Chondrocyte (in vitro differentiated cells): ENCODE data around the gene BAIAP2. TPM values are rescaled to one million over a fixed set of nuclear protein-coding genes. Genes with fewer than 3 reads are reported as not detected.

ENCODE experiments used
- DNase-seq: peaks from one replicate; pipeline ENCODE4 v3.0.0; 2021; ENCODE audit warnings: mixed read lengths, low spot score
- H3K27ac Mint-ChIP-seq: one replicate; pipeline ENCODE4 v1.8.0; 2021; ENCODE audit warnings: mild to moderate bottlenecking, moderate library complexity, mixed read lengths; ENCODE audit not compliant: unreplicated experiment
- H3K27me3 Mint-ChIP-seq: 2 replicates; pipeline ENCODE4 v1.8.0; 2021; ENCODE audit warnings: low read depth, mixed read lengths
- H3K36me3 Mint-ChIP-seq: 2 replicates; pipeline ENCODE4 v1.8.0; 2021; ENCODE audit warnings: low read depth, mixed read lengths
- H3K4me1 Mint-ChIP-seq: 2 replicates; pipeline ENCODE4 v1.8.0; 2021; ENCODE audit warnings: low read depth, mild to moderate bottlenecking, mixed read lengths
- H3K4me3 Mint-ChIP-seq: one replicate; pipeline ENCODE4 v1.8.0; 2021; ENCODE audit warnings: mild to moderate bottlenecking, moderate library complexity, mixed read lengths; ENCODE audit not compliant: unreplicated experiment
- H3K9me3 Mint-ChIP-seq: 2 replicates; pipeline ENCODE4 v1.8.0; 2021; ENCODE audit warnings: low read depth, mixed read lengths
- total RNA-seq: library from RNA; stranded (reverse); gene quantifications from 3 replicates; pipeline ENCODE4 v1.2.1, GENCODE V29; 2021
- TF ChIP-seq, protein P1 (sequence below): fragments of 200-600 bp; sonication (generic); IDR thresholded peaks from 2 replicates; pipeline ENCODE4 v1.5.0; 2021; ENCODE audit warnings: antibody characterized with exemption, mild to moderate bottlenecking, moderate library complexity

Gene BAIAP2
- total RNA-seq, 1 donor from 2014 or later, result 29.5 TPM

DNA sequence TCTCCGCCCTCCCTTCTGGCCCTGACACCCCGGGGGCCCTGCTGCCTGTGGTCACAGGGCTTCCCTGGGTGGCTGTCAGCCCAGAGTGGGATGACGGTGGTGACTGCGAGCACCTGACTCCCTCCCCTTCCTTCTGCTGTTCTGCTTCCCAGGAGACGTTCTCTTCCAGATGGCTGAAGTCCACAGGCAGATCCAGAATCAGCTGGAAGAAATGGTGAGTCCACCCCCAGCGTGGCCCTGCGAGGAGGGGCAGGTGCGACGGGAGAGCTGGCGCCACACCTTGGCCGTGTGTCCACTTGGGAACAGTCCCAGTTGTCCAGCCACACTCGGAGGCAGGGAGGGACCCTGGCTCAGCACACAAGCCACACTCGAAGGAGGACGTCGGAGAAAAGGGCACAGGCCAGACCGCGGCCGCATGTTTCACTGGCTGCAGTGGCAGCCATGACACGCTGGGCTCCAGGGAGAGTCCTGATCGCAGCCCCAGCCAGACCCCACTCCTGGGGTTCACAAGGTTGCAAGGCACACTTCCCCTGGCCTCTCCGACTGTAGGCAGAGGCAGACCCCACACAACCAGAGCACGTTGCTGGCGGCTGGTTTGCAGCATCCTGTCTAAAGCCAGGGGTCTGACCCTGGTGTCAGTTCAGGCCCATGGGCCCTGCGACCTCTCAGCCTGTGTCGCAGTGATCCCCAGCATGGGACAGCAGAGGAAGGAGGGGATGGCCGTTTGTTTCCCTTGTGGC lies 49.9 kb downstream of the BAIAP2 start:
- no peak overlapping the region for H3K27ac Mint-ChIP-seq
- H3K36me3 Mint-ChIP-seq, result peaks cover 8% of the 10 kb centered on the region
- H3K4me1 Mint-ChIP-seq, result no peaks in the 10 kb centered on the region
- no peak for DNase-seq
- H3K9me3 Mint-ChIP-seq, result no peaks in the 10 kb centered on the region
- TF ChIP-seq, protein P1, sequence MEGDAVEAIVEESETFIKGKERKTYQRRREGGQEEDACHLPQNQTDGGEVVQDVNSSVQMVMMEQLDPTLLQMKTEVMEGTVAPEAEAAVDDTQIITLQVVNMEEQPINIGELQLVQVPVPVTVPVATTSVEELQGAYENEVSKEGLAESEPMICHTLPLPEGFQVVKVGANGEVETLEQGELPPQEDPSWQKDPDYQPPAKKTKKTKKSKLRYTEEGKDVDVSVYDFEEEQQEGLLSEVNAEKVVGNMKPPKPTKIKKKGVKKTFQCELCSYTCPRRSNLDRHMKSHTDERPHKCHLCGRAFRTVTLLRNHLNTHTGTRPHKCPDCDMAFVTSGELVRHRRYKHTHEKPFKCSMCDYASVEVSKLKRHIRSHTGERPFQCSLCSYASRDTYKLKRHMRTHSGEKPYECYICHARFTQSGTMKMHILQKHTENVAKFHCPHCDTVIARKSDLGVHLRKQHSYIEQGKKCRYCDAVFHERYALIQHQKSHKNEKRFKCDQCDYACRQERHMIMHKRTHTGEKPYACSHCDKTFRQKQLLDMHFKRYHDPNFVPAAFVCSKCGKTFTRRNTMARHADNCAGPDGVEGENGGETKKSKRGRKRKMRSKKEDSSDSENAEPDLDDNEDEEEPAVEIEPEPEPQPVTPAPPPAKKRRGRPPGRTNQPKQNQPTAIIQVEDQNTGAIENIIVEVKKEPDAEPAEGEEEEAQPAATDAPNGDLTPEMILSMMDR, result no peak
- no peaks in the 10 kb centered on the region for H3K27me3 Mint-ChIP-seq
- no peak overlapping the region for H3K4me3 Mint-ChIP-seq

DNA sequence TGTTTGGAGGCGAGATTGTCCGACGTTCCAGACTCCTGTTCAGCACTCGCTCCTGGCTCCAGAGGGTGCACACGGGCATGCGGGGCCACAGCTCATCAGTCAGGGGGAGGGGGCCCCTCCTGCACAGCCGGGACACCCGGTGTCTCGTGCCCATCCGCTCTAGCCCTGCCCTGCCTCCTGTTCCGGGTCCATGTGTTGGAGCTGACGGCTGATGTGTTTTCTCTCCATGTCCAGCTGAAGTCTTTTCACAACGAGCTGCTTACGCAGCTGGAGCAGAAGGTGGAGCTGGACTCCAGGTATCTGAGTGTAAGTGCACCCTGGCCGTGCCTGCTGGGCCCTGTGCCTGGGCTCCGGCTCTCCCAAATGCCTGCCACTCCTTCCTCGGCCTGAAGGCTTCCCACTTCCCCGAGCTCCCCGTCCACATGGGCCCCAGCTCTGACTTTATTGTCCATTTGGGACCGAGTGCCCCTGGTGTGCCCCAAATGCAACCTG lies 50.5 kb downstream of the BAIAP2 start:
- no peak overlapping the region for H3K4me3 Mint-ChIP-seq
- H3K9me3 Mint-ChIP-seq, result no peaks in the 10 kb centered on the region
- no peaks in the 10 kb centered on the region for H3K27me3 Mint-ChIP-seq
- H3K27ac Mint-ChIP-seq, result no peak overlapping the region
- H3K36me3 Mint-ChIP-seq, result peaks cover 8% of the 10 kb centered on the region
- TF ChIP-seq, protein P1, result no peak
- H3K4me1 Mint-ChIP-seq, result no peaks in the 10 kb centered on the region
- no peak for DNase-seq

DNA sequence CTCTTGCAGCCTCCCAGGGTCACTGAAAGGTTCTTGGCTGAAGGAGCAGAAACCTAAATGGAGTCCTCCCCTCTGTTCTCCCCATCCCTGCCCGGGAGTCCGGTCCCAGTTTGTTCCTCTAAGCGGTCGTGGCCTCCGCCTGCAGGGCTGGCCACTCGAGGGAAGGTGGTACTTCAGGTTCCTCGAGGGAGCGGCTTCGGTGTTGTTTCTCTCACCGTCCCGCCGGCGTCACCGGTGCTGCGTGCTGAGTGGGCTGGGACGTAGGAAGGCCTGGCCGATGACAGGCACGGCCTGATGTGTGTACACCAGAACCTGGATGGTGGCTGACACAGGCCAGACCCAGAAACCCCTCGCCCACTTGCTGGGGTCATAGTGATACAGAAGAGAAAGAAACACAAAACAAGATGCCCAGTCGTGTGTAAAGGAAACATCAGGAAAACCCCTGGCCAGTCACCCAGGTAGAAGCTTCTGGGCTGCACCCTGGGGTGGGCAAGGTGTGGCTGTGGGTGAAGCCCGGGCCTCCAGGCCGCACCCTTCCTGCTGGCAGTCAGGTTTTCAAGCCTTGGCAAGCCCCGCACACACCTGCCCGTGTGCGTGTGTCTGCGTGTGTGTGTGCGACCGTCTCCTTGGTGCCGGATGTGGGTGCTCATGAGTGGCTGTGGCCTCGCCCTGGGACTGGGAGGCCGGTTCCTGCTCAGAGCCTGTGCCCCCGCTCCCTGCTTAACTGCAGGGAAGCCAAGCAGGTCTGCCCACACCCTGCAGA lies 52.0 kb downstream of the BAIAP2 start:
- H3K27me3 Mint-ChIP-seq, result no peaks in the 10 kb centered on the region
- H3K4me1 Mint-ChIP-seq, result no peaks in the 10 kb centered on the region
- no peaks in the 10 kb centered on the region for H3K9me3 Mint-ChIP-seq
- TF ChIP-seq, protein P1, result no peak
- no peak overlapping the region for H3K4me3 Mint-ChIP-seq
- no peak for DNase-seq
- no peak overlapping the region for H3K27ac Mint-ChIP-seq
- H3K36me3 Mint-ChIP-seq, result peaks cover 8% of the 10 kb centered on the region

DNA sequence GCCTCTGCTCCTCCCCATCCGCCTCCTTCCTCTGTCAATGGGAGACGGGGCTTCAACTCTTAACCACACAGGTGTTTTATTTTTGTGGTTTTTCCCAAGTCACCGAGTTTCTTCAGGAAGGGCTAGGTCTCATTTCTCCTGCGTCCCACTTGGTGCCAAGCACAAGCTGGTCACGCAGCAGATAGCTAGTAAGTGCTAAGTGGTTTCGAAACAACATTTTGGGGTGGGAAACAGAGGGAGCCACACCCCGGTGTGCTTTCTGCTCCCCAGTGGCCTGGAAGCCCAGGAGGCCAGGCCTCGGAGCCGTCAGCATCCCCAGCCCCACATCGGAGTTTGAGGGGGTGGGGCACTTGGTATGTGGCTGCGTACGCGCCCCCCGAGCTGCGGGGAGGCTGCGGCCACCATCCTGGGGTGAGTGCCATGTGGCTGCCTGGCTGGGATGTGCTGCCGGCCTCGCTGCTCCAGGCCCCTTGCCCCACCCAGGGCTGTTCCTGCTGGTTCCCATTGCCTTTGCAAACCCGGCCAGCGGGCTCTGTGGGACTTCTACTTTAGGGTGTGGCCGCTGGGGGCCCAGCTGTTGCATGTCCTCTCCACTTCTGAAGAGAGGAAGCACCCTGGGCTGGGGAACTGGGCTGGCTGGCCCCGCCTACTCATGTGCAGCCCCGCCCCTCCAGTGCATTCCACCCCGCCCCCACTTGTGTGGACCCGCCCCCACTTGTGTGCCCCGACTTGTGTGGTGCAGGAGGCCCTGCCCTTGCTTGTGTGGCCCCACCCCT lies 55.6 kb downstream of the BAIAP2 start:
- Mint-ChIP-seq H3K4me1 (peaks cover 20% of the 10 kb centered on the region), H3K27ac (no peak overlapping the region), H3K27me3 (no peaks in the 10 kb centered on the region), H3K4me3 (no peak overlapping the region), H3K9me3 (no peaks in the 10 kb centered on the region), H3K36me3 (peaks cover 7% of the 10 kb centered on the region)
- DNase-seq, result no peak
- TF ChIP-seq, protein P1, result no peak

DNA sequence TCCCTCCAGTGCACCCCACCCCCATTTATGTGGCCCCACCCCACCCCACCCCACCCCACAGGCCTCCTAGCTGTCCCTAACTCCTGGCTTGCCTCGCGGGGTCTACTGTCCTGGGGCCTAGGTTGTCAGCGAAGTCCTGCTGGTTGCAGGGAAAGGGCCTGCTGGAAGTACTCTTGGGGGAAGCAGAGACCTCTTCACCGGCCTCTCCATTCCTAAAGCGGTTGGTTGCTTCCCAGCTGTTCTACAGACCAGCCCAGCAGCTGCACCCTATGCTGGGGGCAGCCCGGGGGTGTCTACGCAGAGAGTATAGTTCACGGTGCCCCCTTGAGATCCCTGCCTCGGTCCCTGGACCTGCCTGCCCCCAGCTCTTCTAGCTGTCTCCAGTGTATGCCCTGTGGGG lies 56.2 kb downstream of the BAIAP2 start:
- H3K36me3 Mint-ChIP-seq, result peaks cover 5% of the 10 kb centered on the region
- DNase-seq, result no peak
- no peak overlapping the region for H3K27ac Mint-ChIP-seq
- no peak overlapping the region for H3K4me3 Mint-ChIP-seq
- H3K4me1 Mint-ChIP-seq, result peaks cover 26% of the 10 kb centered on the region
- no peaks in the 10 kb centered on the region for H3K27me3 Mint-ChIP-seq
- no peaks in the 10 kb centered on the region for H3K9me3 Mint-ChIP-seq
- TF ChIP-seq, protein P1, result no peak
